LHCN-M2 (cell line): Measurements from ENCODE around the gene CEP70. TPM values are rescaled to one million over a fixed set of nuclear protein-coding genes. Genes with fewer than 3 reads are reported as not detected.
"Not testable (repeated sequence)": the region's sequence is repeated elsewhere in the genome, so short reads cannot be mapped to it uniquely, and the experiment has no call there.

Experiments used
- DNase-seq: peaks from one replicate; pipeline ENCODE4 v3.0.0-alpha.2; 2012; ENCODE audit warnings: low read depth
- total RNA-seq: library from RNA; depleted of rRNA; stranded (reverse); fragments of >200 nt; gene quantifications from 2 replicates; pipeline ENCODE4 v1.2.3, GENCODE V29; 2014

Gene CEP70
- total RNA-seq, 1 experiment from 2014 or later = 22.6 TPM

GRCh38 chr3:138470687-138471086 is 123.4 kb downstream of the CEP70 start:
- DNase-seq = no peak

DNA sequence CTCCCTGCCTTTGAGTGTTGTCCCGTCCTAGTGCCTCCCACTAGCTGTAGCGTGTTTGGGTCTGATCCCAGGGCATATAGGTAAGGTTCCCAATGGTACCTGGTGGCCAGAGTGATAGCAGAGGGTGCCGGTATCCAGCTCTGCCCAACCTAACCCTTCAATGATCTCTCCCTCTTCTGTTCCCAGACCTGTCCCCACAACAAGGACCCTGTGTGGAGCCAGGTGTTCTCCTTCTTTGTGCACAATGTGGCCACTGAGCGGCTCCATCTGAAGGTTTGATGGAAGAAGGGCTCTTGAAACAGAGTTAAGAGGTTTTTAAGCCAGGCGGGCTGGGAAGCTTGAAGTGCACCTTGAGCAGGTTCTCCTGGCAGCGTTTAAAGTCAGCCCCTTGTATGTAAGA is 124.2 kb downstream of the CEP70 start:
- no peak for DNase-seq

GRCh38 chr3:138468886-138469285 is 125.2 kb downstream of the CEP70 start:
- DNase-seq = peak; percentile 61

DNA sequence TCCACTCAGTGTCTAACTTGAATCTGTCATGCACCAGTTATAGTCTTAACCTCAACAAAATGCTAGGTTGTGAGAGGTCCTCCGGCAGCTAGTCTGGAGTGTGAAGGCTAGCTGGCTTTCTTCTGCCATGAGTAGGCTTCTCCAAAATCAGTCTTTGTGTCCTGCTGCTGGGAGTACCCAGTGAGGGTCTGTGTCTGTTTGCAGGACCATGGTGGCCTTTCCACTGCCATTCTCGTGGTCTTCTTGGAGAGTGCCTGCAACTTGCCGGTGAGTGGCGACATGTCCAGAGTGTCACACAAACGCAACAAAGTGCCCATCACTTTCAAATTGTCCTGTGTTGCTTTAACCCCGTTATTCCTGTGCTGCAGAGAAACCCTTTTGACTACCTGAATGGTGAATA is 125.6 kb downstream of the CEP70 start:
- no peak for DNase-seq

- DNase-seq = no peak
Measured at GRCh38 chr3:138467931-138468330, 126.1 kb downstream of the CEP70 start.

DNA sequence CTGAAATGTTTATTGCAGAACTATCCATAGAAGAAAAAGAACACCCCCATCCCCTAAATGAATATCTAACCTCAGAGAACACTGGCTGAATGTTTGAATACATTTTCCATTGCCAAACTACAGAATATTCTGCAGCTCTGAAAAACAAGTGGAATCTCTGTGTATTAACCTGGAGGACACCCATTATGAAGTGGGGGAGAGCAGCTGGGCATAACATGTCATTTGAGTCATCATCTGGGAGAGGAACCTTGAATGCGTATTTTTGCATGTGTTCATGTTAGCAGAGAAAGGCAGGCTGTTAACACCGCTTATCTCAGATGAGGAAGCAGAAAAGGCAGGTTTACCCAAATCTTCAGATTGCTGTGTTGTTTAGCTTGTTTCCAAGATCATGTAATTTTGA is 128.1 kb downstream of the CEP70 start:
- peak; percentile 62 for DNase-seq

DNA sequence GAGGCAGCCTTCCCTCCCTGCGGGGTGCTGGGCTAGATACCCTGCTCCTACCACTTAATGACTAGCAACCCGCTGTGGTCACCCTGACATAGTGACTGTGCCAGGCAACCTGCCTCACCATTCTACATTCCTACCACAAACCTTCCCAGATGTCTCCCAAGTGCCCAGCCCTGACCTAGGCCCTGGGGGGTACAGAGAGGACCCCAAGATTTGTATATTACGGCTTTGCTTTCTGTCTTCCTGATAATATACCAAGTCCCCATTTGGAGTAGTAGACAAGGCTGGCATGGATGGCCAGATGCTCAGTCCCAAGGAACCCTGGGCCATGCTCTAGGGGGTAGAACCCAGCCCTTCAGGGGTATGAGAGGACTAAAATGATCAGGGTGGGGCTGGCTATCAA is 128.6 kb downstream of the CEP70 start:
- DNase-seq = no peak

DNA sequence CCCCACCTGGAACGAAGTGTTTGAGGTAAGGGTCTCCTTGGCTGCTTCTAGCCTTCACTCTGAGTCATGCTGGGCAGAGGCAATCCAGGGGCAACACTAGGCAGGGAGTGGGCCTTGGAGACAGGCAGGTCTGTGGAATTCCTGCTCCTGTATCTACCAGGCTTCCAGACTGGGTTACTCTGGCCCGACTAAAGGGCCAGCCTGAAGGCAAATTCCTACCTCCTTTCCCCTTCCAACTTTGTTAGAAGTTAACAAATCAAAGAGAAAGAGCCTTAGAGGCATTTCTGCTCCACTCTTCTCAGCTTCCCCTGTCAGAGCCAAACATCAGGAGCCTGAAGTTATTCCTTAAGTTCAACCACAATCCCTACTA is 129.6 kb downstream of the CEP70 start:
- no peak for DNase-seq

DNA sequence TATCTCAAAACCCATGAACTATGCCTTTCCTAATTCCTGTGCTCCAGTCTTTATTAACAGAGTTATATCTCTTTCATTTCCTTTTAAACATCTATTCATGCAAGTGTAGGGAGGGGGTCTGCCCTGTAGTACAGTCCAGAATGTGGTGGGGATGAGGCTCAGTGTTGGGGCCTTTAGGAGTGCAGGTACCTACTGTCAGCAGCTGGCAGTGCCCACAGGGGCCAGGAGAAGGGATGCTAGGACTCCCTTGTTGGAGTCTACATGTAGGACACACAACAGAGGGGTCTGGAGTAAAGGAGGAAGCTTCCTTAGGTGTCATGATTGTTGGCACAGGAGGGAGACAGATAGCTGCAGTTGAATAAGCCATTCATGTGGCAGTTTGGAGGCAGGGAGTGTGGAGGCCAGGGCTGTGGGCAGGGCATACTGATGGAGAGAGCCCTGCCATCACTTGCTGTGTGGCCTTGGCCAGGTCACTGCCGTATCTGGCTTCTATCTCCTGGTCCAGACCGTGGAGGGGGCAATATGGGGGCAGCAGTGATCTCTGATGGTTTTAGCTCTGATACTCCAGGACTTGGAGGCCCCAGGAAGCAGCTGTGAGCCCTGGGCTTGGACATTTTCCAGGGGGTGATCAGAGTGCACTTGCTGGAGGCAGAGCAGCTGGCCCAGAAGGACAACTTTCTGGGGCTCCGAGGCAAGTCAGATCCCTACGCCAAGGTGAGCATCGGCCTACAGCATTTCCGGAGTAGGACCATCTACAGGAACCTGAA is 130.2 kb downstream of the CEP70 start:
- DNase-seq = peak; percentile 53

DNA sequence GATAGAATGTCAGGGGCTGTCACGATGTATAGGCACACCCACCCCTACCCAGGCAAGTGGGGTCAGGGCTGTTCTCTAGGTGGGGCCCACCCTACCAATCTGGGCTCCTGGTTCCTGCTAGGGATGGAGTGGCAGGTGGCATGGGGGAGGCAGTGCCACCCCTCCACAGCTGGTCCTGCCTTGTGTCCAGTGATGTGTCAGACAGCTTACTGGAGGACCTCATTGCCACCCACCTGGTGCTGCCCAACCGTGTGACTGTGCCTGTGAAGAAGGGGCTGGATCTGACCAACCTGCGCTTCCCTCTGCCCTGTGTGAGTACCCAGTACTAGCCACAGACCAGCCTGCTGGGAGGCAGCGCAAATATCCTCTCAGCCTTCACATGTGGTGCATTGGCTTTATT is 132.2 kb downstream of the CEP70 start:
- DNase-seq = no peak

DNA sequence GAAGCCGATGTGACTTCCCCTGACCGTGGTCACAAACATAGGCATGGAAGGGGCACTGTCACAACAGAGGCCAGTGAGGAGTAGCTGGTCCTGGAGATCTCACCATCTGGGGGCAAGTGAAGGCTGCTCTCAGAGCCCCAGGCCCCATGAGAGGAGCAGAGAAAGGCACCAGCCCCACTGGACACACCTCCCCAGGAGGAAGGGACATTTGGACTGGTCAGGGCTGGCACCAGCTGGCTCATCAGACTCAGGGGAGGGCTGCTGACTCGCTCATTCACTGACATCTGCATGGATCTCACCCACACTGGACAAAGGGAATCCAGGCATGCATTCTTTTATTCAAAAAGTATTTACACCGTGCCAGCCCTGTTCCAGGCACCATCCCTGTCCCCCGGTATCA is 132.8 kb downstream of the CEP70 start:
- DNase-seq = peak; percentile 75

GRCh38 chr3:138460536-138461205 is 133.4 kb downstream of the CEP70 start:
- DNase-seq = no peak

DNA sequence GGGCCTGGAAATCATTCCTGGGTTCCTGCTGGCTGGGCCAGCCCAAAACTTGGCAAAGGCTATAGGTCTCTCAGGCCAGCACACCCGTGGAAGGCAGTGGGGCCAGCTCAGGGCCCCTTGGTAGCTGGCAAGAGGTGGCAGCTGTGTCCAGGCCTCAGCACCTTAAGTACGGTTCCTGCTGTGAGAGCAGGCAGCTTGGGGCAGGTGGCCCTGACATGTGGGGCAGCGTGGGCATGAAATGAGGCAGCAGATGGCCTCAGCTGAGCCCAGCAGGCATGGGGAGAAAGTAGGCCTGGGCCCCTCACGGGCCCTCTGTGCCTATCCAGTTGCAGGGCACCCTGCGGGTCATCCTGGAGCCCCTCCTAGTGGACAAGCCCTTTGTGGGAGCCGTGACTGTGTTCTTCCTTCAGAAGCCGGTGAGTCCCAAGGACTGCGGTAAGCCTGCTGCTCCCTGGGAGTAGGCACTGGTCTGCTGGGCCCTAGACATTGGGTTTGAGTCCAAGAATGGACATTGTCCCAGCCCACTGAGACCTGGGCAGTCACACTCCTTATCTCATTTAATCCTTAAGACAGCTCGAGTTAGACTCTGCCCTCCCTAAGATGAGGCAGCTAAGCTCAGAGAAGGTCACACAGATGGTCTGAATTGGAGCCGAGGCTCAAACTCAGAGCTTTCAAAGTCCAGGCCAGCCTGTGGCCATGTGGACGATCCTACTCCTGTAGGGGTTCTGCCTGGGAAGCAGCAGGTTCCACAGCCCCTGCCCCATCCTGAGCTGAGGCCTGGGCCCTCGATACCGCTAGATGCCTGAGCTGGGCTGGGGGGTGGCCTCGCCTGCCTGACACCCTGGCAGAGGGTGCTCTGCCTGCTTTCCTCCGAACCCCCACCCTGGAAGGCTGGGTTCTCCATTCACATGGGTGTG is 134.2 kb downstream of the CEP70 start:
- DNase-seq = peak; percentile 42

GRCh38 chr3:138458774-138459499 is 135.1 kb downstream of the CEP70 start:
- no peak for DNase-seq

DNA sequence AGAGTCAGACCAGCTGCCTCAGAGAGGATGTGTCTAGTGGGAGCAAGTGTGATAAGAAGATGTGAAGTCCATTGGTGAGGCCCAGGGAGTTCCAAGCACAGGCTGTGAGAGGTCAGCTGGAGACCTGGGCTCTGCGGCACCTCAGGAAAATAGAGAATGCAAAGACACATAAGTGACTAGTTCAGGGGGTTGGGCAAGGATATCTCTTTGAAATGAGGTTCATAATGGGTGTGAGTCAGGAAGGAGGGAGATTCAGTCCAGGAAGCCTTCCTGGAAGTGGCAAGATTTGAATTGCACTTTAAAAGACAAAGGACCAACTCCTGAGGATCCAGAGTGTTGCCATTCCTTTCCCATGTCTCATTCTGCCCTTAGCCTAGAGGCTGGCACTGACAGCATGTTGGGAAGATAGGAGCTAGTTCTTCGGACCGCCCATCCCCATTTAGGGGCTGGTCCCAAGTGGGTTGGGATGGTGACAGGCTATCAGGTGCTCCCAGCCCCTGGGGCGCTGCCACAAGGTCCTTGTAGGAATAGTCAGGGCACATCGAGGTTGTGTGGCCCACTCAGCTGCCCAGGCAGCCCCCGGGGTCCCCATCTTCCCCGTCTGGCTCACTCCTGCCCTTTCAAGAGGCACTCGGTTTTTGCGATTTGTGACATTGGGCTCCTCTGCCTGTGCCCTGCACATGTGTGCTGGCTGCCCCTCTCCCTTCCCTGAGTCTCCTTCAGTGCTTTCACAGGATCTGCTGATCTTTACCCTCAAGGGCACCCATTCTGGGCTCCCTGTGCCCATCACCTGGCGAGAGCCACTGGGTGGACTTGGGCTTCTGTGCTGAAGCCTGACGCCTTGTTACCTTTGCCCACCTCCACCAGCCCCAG is 136.0 kb downstream of the CEP70 start:
- DNase-seq = no peak

- no peak for DNase-seq
Measured at GRCh38 chr3:138456961-138457862, 136.8 kb downstream of the CEP70 start.

DNA sequence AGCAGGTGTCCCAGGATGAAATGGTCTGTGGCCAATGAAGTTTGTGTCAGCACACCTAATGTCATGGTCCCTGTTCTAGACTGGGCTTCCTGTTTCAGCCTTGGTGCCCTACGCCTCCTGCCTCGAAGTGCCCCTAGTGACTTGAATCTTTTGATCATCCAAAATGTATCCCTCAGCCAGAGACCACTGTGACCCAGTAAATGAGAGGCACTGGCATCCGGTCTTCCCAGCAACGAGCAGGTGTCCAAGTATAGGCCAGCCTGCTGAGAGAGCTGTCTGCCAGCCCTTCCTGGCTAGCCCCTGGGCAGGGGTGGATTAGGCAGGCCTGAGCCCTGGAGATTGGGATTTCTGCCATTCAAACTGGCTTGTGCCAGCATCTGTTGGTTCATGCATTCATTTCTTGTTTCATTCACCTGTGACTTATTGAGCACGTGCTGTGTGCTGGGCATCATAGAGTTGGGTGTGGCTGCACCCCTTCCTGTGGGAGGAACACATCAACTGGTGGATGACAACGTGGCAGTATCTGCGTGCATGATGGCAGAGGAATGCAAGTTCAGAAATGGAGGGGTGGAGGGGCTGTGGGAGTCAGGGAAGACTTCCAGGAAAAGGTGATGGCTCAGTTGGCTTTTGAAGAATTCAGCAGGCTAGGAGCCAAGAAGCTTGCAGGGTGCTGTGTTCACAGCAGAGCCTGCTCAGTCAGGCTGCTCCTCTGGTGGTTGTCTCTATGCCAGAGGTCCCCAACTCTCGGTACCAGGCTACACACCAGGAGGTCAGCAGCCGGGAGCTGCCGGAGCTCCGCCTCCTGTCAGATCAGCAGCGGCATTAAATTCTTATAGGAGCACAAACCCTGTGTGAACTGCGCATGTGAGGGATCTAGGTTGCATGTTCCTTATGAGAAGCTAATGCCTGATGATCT is 138.0 kb downstream of the CEP70 start:
- DNase-seq = no peak

DNA sequence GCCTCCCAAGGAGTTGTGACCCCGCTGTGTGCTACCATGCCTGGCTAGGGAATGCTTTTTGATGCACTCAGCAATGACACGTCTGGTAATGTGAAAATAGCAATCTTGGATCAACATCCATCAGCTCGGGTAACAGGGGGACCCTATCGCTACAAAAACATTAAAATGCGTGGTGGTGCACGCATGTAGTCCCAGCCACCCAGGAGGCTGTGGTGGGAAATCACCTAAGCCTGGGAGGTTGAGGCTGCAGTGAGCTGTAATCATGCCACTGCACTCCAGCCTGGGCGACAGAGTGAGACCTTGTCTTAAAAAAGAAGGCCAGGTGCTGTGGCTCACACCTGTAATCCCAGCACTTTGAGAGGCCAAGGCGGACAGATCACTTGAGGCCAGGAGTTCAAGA is 140.1 kb downstream of the CEP70 start:
- DNase-seq = not testable (repeated sequence)
